ENCODE measurements around the gene SRC. TPM values are rescaled to one million over a fixed set of nuclear protein-coding genes. Genes with fewer than 3 reads are reported as not detected.

Gene SRC
- total RNA-seq, 2 experiments from 2014 or later = 2.6 to 2.7 TPM

GRCh38 chr20:37352608-37352980 is 6.7 kb downstream of the SRC start:
- no peak overlapping the region for H3K27ac Mint-ChIP-seq
- DNase-seq = no peak

DNA sequence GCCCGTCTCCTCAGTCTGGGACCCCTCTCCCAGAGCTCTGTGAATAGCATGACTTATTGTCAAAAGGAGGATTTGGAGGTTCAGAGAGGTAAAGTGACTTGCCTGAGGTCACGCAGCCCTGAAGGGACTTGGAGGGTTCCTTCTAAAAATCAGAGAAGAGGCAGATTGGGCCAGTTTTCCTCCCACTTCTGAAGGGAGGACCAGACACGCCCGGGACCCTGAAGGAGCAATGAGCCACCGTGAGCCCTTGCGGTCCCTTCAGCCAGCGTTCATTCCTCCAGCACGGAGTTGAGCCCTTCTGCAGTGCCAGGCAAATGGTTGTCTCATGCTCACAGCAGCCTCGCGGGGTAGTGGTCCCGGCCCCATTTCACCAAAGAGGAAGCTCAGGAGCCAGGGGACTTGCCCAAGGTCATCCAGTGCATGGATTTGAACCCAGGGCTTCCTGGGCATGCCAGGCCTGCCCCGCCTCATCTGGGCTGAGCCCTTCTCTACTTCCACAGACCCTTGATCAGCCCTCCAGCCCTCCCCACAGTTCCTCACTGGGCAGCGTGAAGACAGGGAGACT is 7.4 kb downstream of the SRC start:
- Mint-ChIP-seq H3K4me1 (no peaks in the 10 kb centered on the region), H3K4me3 (no peak overlapping the region), H3K36me3 (ENCODE audit: low read depth) (no peaks in the 10 kb centered on the region), H3K9me3 (no peaks in the 10 kb centered on the region), H3K27ac (no peak overlapping the region), H3K27me3 (no peaks in the 10 kb centered on the region)
- ChIA-PET POLR2A (no interaction called here), CTCF (no interaction called here)
- DNase-seq = no peak

More at GRCh38 chr20:37352608-37352980, 6.7 kb downstream of the SRC start:
- ChIA-PET POLR2A (no interaction called here), CTCF (interaction anchor here (0.6 kb wide), 1 partner anchor 161 kb away, joined by 4 read pairs; no protein-coding TSS in a partner anchor)
- Mint-ChIP-seq H3K4me3 (no peak overlapping the region), H3K36me3 (ENCODE audit: low read depth) (no peaks in the 10 kb centered on the region), H3K27me3 (no peaks in the 10 kb centered on the region), H3K4me1 (no peaks in the 10 kb centered on the region), H3K9me3 (no peaks in the 10 kb centered on the region)

DNA sequence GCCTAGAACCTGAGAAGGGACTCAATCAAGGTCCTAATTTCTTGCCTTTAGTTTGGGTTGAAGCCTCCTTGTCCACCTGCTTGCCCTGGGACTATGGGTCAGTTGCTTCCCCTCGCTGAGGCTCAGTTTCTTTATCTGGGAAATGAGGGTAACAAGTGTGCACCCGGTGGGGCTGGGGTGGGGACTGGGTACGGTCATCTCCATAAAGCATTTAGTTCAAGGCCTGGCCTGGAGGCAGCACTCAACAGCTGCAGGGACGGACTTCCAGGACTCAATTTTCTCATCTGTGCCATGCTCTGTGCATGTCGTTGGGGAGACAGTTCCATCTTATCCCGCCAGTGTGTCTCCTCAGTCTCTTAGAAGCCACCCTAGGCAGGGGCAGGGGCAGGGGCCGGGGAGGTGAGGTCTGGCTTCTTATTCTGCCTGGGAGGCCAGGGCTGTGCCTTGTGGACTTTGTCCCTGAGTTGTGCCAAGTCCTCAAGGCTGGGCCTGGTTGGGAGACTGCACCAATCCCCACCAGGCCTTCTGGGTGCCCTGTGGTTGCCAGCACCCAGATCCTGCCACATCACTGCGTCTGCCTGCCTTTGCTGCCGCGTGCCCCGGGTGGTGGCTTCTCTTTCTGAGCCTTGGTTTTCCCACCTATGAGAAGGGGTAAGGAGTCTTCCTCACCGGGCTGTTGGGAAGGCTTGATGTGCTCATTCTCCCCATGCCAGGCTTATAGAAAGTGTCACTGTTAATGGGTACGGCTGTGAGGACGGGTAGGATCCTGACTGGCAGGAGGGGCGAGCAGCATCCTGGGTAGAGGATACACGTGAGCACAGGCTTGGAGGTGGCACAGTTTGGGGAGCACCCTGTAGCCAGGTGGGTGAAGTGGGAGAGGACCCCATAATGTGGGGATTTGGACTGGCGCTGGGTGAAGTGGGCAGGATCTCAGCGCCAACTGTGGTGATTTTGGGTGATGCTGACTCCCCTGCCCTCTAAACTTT is 8.6 kb downstream of the SRC start:
- Mint-ChIP-seq H3K4me3 (no peak overlapping the region), H3K36me3 (ENCODE audit: low read depth) (no peaks in the 10 kb centered on the region), H3K4me1 (no peaks in the 10 kb centered on the region), H3K27ac (no peak overlapping the region), H3K27me3 (no peaks in the 10 kb centered on the region), H3K9me3 (no peaks in the 10 kb centered on the region)
- DNase-seq = no peak
- ChIA-PET CTCF (no interaction called here), POLR2A (no interaction called here)

DNA sequence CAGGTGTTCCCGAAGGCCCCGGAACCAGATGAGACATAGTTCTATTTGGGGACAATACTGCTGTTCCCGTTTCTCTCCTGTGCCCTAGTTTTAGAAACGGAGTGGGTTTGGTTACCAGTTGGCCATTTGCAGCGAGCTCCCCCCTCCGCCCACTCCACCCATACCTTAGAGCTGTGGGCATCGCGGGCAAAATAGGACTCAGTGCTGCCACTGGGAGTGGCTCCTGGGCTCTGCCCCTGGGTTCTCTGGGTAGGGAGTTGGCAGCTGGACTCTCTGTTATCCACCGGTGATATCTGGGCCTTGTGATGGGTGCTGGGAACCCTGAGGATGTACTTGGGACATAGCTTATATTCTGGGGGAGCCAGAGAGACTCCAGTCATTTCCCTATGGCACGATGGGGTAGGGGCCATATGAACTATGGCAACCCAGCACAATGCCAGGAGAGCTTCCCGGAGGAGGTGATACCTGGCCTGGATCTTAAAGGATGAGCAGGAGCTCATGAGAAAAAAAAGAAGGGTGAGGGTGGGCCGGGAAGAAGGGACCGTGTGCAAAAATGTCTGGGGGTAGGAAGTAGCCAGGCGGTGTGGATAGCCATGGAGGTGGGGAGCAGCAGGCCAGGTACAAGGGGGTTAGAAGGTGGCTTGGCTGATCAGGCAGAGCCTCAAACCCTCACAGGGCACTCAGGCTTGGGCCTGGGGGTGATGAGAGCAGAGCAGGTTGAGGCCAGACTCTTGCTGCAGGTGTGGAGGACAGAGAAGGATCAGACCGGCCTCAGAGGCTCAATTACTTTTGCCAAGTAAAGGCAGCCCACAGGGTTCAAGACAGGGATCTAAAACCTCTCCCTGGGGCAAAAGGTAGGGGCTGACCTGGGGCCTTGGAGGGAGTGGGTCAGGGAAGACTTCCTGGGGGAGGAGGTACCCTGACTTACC is 9.6 kb downstream of the SRC start:
- Mint-ChIP-seq H3K36me3 (ENCODE audit: low read depth) (no peaks in the 10 kb centered on the region), H3K27me3 (no peaks in the 10 kb centered on the region), H3K4me1 (no peaks in the 10 kb centered on the region), H3K4me3 (no peak overlapping the region), H3K9me3 (no peaks in the 10 kb centered on the region), H3K27ac (no peak overlapping the region)
- no peak for DNase-seq
- ChIA-PET POLR2A (no interaction called here), CTCF (no interaction called here)

DNA sequence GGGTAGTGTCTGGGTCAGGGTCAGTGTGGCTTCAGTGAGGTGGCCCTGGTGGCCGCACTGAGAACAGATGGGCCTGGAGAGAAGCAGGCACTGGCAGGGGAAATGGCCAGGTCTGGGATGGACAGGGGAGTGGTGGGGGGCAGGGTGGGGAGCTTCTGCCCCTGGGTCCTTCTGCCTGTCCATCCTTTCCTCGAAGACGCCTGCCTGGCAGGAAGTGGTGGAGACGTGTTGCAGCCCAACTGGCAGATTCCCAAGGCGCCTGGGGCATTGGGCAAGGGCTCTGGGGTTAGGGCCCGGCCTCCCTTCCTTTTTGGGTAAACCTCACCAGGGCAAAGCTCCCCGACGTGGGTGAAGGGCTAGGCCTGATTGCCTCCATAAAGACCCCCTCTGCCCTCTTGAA is 10.4 kb downstream of the SRC start:
- H3K4me1 Mint-ChIP-seq = no peaks in the 10 kb centered on the region
- CTCF ChIA-PET = no interaction called here

DNA sequence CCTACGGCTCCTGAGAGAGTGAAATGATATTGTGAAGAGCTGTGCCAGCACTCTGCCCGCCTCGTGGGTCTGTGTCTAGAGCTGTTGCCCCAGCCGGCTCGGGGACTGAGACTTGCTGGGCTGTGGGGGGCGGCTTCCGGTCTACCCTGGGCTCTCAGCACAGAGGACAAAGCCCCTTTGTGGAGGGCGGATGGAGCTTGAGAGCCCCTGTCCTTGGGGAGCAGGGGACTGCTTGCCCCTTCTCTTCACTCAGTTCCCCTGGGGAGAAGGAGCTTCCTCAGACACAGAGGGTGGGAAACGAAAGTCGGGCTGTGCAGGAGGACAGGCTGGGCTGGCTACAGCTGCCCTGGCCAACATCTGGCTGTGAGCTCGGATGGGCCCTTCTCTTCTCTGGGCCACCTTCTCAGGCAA is 11.0 kb downstream of the SRC start:
- no peak overlapping the region for H3K27ac Mint-ChIP-seq

More for the DNA sequence above, 10.4 kb downstream of the SRC start:
- POLR2A ChIA-PET = no interaction called here
- no peak for DNase-seq
- no peaks in the 10 kb centered on the region for H3K27me3 Mint-ChIP-seq
- no peak overlapping the region for H3K27ac Mint-ChIP-seq
- H3K36me3 Mint-ChIP-seq (ENCODE audit: low read depth) = no peaks in the 10 kb centered on the region
- H3K4me3 Mint-ChIP-seq = no peak overlapping the region
- H3K9me3 Mint-ChIP-seq = no peaks in the 10 kb centered on the region

DNA sequence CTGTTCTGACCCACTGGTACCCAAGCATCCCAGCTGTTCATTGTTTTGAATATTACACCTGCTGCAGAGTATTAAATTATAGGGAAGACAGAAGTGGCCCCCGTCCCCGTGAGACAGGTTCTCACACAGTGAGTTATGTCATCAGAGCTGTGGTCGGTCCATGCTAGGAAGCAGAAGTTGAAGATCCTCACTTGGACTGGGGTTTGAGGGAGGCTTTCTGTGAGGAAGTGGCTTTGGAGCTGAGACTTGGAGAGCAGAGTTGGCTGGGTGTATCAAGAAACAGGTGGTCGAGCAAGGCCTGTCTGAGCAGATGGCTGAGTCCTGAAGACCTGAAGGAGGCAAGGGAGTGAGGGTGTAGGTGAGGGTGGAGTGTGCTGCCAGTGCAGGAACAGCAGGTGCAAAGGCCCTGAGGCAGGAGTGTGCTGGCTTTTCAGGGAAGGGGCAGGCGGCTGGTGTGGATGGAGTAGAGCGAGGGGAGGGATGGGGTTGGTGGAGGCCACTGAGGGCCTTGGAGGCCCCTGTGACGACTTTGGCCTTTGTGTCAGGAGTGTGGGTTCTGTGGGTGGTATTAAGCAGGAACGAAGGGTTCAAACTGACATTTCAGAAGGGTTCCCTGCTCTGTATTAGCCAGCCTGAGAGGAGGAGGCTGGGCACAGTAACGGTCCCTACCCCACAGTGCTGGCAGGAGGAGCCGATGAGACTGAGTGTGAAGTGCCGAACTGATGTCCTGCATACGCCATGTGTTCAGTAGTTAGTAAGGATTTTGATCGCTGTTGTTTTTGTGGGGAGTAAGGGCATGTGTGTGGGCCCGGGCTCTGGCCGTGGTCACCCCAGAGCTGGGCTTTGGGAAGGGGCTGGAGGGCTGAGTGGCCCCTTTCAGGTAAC is 11.8 kb downstream of the SRC start:
- no peak overlapping the region for H3K27ac Mint-ChIP-seq
- no peaks in the 10 kb centered on the region for H3K9me3 Mint-ChIP-seq
- H3K36me3 Mint-ChIP-seq (ENCODE audit: low read depth) = no peaks in the 10 kb centered on the region
- no peaks in the 10 kb centered on the region for H3K4me1 Mint-ChIP-seq
- no peak for DNase-seq
- H3K4me3 Mint-ChIP-seq = no peak overlapping the region
- ChIA-PET CTCF (no interaction called here), POLR2A (no interaction called here)
- H3K27me3 Mint-ChIP-seq = no peaks in the 10 kb centered on the region

More for the DNA sequence above, 11.0 kb downstream of the SRC start:
- Mint-ChIP-seq H3K27me3 (no peaks in the 10 kb centered on the region), H3K9me3 (no peaks in the 10 kb centered on the region), H3K36me3 (ENCODE audit: low read depth) (no peaks in the 10 kb centered on the region), H3K4me3 (no peak overlapping the region), H3K4me1 (no peaks in the 10 kb centered on the region)
- ChIA-PET CTCF (no interaction called here), POLR2A (no interaction called here)
- DNase-seq = no peak

DNA sequence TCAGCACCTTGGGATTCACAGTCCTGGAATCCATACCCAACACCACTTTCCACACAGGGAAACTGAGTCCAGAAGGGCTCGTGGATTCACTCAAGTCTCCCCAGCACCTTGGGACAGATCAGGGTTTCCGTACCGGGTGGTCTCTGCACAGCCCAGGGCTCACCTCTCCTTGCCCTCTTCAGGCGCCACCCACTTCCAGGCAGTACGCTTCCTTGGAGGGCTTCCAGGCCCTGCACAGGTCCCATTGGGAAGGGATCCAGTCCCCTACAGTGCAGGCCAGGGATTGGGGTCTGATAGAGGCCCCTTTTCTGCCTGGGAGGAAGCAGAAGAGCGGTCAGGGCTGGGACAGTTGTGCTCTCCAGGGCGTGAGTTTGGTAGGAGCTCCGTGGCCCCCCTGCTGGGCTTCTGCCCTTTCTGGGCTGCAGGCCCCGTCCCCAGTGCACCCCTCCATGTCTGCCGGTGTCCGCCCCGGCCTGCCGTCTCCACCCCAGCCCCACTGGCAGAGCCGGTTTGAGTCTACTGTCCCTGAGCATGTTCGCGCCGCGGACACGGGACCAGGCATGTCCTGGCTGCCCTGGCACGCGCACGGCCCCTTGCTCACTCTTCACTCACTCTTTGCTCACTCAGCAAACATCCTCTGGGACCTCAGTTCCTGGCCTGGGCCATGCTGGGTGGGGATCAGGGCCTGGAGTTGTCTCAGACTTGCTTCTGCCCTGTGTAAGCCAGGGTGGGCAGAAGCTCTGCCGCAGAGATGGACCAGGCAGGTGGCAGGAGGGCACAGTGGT is 12.6 kb downstream of the SRC start:
- Mint-ChIP-seq H3K4me3 (no peak overlapping the region), H3K36me3 (ENCODE audit: low read depth) (no peaks in the 10 kb centered on the region), H3K27me3 (no peaks in the 10 kb centered on the region), H3K27ac (no peak overlapping the region), H3K4me1 (no peaks in the 10 kb centered on the region), H3K9me3 (no peaks in the 10 kb centered on the region)
- CTCF ChIA-PET = no interaction called here
- POLR2A ChIA-PET = no interaction called here
- DNase-seq = no peak

DNA sequence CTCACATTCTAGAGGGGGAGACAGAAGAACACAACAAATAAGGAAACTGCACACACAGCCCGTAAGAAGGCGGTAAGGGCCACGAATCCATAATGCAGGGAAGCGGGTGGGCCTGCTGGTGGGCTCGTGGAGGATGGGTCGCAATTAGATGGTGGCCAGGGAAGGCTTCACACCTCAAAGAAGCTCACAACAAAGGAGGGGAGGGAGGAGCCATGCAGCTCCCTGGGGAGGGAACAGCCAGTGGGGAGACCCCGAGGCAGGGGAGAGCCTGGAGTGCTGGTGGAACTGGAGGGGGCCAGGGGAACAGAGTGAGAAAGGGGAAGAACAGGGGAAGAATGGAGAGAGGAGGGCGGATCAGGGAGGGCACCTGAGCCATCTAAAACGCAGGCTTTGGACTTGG is 13.4 kb downstream of the SRC start:
- Mint-ChIP-seq H3K36me3 (ENCODE audit: low read depth) (no peaks in the 10 kb centered on the region), H3K27me3 (no peaks in the 10 kb centered on the region), H3K4me3 (no peak overlapping the region), H3K9me3 (no peaks in the 10 kb centered on the region), H3K4me1 (no peaks in the 10 kb centered on the region), H3K27ac (no peak overlapping the region)
- ChIA-PET POLR2A (no interaction called here), CTCF (no interaction called here)
- no peak for DNase-seq

- Mint-ChIP-seq H3K27me3 (no peaks in the 10 kb centered on the region), H3K36me3 (ENCODE audit: low read depth) (no peaks in the 10 kb centered on the region), H3K4me3 (no peak overlapping the region), H3K27ac (no peak overlapping the region), H3K9me3 (no peaks in the 10 kb centered on the region), H3K4me1 (no peaks in the 10 kb centered on the region)
- CTCF ChIA-PET = no interaction called here
- no peak for DNase-seq
- POLR2A ChIA-PET = no interaction called here
These were observed 13.9 kb downstream of the SRC start for GRCh38 chr20:37359836-37360235.

- ChIA-PET CTCF (no interaction called here), POLR2A (no interaction called here)
- H3K9me3 Mint-ChIP-seq = no peaks in the 10 kb centered on the region
- H3K27me3 Mint-ChIP-seq = no peaks in the 10 kb centered on the region
- H3K27ac Mint-ChIP-seq = no peak overlapping the region
- DNase-seq = no peak
- H3K4me3 Mint-ChIP-seq = no peak overlapping the region
- H3K36me3 Mint-ChIP-seq (ENCODE audit: low read depth) = no peaks in the 10 kb centered on the region
- no peaks in the 10 kb centered on the region for H3K4me1 Mint-ChIP-seq
These were observed 14.6 kb downstream of the SRC start for GRCh38 chr20:37360391-37361115.

DNA sequence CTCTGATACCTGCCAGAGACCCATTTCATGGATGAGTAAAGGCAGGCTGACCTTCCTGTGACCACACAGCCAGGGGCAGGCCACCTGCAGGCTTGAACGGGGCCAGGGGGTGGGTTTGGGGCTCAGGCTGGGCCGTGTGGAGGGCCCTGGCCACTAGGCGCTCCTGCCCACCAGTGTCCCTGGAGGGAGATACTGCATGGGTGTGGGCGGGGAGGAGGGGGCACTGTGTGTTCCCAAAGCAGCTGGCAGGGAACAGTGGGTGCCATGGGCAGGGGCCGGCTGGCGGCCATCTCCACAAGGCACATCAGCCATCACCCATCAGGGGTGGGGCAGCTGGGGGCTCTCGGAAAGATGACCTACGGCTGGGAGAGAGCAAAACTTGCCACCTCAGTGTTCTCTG is 15.4 kb downstream of the SRC start:
- no peaks in the 10 kb centered on the region for H3K36me3 Mint-ChIP-seq (ENCODE audit: low read depth)
- H3K4me3 Mint-ChIP-seq = no peak overlapping the region
- no peaks in the 10 kb centered on the region for H3K27me3 Mint-ChIP-seq
- DNase-seq = no peak
- CTCF ChIA-PET = no interaction called here
- H3K27ac Mint-ChIP-seq = no peak overlapping the region
- POLR2A ChIA-PET = no interaction called here
- H3K9me3 Mint-ChIP-seq = no peaks in the 10 kb centered on the region
- H3K4me1 Mint-ChIP-seq = peaks cover under 1% of the 10 kb centered on the region
